GM21737 (cell line): ENCODE data around the gene RAB28.
"Not testable (repeated sequence)": the region's sequence is repeated elsewhere in the genome, so short reads cannot be mapped to it uniquely, and the experiment has no call there.

Source experiments
- ATAC-seq: cut with Tn5 transposase; IDR thresholded peaks from one replicate; pipeline ENCODE4 v1.9.1; 2021; ENCODE audit warnings: mild to moderate bottlenecking, moderate library complexity; ENCODE audit not compliant: unreplicated experiment

Gene RAB28

DNA sequence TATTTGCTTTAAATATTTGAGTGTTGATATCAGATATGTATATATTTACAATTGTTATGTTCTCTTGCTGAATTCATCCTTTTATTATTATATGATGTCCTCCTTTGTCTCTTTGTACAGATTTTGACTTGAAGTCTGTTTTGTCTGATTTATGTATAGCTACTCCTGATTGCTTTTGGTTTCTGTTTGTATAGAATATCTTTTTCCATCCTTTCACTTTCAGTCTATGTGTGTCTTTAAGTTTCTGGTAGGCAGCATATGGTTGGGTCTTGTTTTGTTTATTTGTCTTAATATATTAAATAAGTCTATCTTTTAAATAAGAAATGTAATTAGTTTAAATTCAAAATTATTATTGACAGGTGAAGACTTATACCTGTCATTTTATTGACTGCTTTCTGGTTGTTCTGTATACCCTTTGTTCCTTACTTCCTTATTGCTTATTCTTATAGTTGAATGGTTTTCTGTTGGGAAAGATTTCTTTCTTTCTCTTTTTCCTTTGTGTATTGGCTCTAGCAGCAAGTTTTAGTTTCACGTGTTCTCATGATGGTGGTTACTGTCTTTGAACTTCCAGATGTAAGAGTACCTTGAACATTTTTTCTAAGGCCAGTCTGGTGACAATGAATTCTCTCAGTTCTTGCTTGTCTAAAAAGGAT, 31.1 kb downstream of the RAB28 start:
- ATAC-seq, result no peak

DNA sequence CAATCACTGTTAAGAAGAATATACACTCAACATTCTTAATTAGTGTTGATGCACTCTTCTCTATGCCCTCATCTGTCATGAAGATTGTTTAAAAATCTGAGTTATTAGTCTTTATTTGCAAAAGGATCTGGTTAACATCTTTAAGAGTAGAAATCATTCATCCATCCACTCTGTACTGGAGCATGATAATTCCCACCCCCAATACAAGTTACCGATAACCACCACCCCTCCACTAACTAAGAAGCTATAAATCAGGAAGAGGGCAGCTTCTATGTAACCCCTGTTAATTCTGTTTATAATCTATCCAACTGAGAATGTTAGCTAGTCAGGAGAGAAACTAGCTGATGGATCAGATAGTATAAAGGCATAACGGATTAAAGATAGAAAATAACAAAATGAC, 34.5 kb downstream of the RAB28 start:
- no peak for ATAC-seq

DNA sequence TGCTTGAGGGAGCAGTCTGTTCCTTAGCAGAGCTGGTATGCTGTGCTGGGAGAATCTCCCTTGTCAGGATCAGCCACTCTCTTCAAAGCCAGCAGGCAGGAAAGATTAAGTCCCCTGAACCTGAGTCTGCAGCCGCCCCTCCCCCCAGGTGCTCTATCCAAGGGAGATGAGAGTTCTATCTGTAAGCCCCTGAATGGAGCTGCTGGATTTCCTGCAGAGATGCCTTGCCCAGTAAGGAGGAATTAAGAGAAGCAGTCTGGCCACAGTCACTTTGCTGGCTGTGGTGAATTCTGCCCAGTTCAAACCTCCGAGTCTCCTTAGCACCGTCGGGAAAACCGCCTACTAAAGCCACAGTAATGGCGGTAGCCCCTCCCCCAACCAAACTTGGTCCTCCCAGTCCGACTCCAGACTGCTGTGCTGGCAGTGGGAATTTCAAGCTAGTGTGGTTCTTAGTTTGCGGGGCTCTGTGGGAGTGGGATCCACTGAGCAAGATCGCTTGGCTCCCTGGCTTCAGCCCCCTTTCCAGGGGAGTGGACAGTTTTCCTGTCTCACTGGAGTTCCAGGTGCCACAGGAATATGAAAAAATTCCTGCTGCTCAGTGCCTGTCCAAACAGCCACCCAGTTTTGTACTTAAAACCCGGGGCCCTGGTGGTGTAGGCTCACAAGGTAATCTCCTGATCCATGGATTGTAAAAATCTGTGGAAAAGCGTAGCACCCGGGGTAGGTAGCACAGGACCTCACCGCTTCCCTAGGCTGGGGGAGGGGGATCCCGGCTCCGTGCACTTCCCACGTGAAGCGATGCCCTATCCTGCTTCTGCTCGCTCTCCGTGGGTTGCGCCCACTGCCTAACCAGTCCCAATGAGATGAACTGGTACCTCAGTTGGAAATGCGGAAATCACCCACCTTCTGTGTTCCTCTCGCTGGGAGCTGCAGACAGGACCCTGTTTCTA, 38.0 kb downstream of the RAB28 start:
- no peak for ATAC-seq

DNA sequence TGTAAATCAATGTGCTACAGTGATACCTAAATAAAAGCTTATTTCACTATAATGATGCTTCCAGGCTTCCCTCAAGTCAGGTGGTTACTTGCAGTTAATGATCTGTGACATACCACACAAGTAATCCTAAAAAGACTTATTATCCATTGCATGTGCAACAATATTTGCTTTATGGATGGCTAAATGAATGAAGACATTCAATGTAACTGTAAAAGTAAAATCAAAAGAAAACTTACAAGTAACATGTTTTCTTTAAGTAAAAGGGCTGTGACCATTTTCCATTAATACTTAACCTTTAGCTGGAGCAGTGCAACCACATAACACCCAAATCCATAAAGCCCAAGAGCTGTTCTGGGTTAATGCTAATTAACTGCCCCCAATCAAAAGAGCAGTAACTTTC, 42.6 kb downstream of the RAB28 start:
- no peak for ATAC-seq

DNA sequence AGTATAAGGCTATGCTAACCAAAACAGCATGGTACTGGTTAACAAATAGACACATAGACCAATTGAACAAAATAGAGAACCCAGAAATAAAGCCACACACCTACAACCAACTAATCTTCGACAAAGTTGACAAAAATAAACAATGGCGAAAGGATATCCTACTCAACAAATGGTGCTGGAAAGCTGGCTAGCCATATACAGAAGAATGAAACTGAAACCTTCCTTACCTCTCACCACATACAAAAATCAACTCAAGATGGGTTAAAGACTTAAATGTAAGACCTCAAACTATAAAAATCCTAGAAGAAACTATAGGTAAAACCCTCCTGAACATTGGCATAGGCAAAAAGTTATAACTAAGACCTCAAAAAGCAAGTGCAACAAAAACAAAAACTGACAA, 47.2 kb downstream of the RAB28 start:
- ATAC-seq, result no peak

DNA sequence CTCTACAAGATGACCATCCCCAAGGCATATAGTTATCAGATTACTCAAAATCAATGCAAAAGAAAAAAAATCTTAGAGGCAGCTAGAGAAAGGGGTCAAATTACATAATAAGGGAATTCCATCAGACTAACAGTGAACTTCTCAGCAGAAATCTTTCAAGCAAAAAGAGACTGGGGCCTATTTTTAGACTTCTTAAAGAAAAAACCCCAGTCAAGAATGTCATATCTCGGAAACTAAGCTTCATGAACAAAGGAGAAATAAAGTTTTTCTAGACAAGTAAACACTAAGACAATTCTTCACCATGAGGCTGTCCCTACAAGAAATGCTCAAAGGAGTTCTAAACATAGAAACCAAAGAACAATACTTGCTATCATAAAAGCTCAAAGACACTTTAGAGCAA, 51.7 kb downstream of the RAB28 start:
- ATAC-seq, result no peak

DNA sequence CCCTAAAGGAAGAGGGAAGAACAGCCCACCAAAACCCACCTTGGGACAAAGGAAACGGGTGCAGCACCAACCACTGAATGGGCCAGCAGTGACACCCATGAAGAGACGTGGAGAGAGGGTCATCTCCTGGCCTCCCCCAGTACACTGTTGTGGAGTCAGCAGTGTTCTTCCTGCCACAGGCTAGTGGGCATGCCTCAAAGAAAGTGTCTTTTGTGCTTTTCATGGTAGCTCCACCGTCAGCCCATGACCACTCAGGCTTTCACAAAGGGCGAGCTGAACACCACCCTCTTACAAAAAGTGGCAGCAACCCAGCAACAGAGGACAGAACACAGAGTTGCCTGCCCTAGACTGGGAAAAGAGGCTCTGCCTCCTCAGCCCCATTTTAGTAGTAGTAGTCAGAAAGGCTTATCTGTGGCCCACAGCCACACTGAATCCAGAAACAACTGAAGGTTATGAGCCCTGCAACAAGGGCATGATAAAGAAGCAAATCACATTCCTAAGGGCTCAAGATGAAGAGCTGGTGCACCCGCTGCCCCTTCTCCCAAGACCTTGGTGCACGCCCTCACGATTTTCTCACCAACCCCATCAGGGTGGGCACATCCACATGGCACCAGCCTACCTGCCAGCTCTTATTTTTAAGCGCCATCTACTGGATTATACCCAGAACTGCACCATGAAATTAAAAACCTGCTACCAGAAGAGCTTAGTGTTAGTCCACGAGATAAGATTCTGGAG, 53.1 kb downstream of the RAB28 start:
- no peak for ATAC-seq

DNA sequence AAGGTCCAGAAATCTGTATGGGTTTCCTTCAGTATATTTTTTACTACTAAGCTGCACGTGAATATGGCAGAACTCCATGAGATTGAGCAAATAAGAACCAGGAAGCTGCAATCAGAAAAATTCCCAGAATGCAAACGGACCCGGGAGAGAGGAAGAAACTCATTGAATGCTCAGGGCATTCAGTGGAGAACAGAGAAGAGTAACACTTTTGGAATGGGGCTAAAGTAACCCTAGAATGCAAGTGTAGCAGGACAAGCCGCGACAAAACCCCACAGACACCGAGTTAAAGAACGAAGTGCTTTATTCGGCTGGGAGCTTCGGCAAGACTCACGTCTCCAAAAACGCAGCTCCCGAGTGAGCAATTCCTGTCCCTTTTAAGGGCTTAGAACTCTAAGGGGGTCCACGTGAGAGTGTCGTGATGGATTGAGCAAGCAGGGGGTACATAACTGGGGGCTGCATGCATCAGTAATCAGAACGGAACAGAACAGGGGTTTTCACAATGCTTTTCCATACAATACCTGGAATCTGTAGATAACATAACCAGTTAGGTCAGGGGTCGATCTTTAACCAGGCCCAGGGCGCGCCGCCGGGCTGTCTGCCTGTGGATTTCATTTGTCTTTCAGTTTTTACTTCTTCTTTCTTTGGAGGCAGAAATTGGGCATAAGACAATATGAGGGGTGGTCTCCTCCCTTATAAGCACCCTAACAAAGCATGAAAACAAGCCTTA, 56.4 kb downstream of the RAB28 start:
- no peak for ATAC-seq

DNA sequence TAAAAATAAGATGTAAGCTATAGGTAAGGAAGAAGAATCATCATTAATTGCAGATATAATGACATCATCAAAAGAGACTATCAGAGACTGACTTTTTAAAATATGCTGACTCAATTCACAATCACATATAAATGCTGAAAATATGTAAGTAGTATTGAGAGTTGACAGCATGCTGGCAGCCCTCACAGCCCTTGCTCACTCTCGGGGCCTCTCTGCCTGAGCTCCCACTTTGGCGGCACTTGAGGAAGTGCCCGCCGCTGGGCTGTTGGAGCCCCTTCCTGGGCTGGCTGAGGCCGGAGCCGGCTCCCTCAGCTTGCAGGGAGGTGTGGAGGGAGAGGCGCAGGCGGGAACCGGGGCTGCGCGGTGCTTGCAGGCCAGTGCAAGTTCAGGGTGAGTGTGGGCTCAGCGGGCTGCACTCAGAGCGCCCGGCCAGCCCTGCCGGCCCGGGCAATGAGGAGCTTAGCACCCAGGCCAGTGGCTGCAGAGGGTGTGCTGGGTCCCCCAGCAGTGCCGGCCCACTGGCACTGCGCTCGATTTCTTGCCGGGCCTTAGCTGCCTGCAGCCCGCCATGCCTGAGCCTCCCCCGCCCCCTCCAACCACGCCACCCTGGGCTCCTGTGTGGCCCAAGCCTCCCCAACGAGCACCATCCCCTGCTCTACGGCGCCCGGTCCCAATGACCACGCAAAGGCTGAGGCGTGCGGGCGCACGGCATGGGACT, 68.9 kb downstream of the RAB28 start:
- no peak for ATAC-seq

DNA sequence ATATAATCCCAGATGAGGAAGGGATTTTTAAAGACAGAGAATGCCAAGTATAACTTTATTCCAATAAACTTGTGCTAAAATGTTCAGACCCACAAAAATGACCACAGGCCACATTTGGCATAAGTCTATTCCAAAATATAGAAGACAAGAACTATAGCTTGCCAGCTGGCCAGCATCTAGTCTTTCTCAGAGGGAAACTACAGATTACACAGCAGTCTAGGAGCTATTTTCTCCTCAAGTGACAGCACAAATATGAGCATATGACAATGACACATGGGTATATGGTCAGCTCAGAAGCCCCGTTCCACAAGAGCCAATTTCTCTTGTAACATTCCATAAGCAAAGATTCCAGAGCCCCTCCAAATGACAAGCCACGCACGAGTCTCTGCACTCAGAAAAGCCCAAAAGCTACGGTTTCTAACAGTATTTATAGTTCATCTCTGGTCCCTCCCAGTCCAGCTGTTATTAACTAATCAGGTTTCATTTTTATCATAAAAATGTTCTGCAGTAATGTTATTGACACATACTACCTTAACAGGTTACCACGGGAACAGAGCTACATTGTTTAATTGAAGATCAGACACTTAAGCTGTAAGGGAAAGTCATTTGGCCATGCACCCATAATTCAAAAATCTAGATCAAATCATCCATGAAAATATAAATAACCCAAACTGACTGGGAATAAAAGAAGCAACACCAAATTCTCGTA, 70.3 kb downstream of the RAB28 start:
- ATAC-seq, result no peak

DNA sequence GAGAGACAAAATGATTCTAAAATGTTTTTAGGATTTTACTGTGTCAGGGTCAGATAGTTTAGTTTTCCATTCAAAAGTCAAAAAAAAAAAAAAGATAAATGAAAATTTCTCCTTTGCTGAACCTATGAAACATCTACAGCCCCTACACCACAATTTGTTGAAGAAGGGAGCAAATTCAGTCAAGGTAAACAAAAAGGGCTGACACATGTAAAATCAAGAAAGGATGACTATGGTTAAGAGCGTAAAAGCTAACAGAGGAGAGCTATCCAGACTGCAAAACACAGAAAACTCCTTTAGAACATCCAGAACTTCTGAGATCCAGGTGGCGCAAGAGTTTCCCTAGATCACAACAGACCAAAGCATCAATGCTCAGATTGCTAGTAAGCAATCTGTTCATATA, 72.2 kb downstream of the RAB28 start:
- ATAC-seq, result no peak

DNA sequence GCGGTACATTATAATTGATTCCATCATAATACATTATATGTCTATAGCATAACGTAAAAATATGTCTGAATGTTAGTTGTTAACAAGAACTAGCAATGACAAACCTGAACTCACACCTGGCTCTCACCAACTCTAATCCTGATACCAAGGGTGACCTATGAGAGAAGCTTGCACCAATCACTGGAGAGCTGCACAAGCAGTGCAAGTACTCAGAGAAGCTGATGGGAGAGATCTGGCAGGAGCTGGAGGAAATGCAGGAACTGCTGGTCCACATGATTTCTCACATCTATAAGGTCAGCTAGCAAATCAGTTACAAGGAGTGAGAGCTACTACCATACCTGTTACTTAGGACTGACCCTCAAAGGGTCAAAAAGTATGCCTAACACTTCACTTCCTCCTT, 74.8 kb downstream of the RAB28 start:
- ATAC-seq, result no peak

DNA sequence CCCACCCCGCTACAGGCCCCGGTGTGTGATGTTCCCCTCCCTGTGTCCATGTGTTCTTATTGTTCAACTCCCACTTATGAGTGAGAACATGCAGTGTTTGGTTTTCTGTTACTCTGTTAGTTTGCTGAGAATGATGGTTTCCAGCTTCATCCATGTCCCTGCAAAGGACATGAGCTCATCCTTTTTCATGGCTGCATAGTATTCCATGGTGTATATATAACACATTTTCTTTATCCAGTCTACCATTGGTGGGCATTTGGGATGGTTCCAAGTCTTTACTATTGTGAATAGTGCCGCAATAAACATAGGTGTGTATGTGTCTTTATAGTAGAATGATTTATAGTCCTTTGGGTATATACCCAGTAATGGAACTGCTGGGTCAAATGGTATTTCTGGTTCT, 78.0 kb downstream of the RAB28 start:
- not testable (repeated sequence) for ATAC-seq

DNA sequence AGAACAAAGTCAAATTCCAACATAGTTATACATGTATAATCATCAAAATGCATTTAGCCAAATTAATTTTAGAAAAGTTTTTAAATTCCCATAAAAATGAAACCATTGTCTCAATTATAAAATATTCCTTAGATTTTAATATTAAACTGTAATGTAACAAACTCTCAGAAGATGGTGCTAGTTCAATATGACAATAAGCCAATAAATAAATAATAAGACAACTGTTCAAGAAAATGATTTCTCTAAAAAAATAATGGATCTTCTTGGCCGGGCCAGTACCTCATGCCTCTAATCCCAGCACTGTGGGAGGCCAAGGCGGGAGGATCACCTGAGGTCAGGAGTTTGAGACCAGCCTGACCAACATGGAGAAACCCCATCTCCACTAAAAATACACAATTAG, 80.3 kb downstream of the RAB28 start:
- no peak for ATAC-seq

DNA sequence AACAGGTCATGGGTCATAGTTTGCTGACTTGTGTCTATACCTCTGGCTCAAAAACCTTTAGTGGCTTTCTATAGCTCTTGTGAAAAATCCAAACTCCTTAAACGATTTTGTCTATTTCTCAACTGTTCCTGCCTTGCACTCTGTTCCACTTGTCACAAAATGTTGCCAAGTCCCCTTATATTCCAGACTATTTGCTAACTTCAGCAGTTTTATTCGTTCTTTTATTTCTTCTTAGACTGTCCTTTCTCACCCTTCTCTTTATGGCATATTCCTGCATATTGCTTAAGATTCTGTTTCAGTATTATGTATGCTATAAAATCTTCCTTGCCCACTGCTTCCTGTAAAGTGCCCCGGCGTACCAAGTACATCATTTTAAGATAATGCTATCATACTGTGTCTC, 80.8 kb downstream of the RAB28 start:
- ATAC-seq, result no peak

DNA sequence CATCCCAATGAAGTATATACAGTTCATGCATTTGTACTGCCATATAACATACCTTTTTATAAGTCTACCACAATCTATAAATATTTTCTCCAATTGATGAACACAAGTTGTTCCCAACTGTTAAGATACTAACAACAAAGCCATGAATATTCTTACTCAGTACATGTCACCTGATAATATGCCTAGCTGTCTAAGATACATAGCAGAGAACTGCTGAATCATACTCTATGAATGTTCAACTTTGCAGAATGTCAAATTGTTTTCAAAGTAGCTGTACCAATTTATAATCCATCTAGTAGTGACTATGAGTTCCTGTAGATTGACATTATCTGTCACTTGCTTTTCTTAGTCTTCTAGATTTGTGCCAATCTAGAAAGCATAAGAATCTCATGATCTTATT, 84.9 kb downstream of the RAB28 start:
- no peak for ATAC-seq

DNA sequence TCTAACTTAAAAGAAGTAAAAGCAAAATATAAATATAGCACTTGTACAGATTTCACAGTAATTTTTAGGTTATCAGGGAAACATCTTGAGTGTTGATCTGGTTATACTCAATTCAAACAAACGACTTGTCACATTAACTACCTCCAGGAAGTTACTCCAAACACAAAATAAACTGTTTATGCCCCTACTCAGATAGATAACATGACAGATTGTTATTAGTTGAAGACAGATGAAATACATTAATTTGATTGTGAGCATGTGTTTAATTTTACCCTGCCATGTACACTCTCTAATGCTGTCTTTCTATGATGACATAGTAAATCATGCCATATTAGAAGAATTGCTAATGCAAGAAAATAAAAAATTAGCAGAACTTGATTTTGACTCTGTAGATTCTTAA, 88.0 kb downstream of the RAB28 start:
- no peak for ATAC-seq

DNA sequence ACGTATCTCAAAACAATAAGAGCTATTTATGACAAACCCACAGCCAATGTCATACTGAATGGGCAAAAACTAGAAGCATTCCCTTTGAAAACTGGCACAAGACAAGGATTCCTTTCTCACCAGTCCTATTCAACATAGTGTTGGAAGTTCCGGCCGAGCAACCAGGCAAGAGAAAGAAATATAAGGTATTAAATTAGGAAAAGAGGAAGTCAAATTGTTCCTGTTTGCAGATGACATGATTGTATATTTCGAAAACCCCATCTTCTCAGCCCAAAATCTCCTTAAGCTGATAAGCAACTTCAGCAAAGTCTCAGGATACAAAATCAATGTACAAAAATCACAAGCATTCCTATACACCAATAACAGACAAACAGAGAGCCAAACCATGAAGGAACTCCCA, 94.2 kb downstream of the RAB28 start:
- ATAC-seq, result not testable (repeated sequence)

DNA sequence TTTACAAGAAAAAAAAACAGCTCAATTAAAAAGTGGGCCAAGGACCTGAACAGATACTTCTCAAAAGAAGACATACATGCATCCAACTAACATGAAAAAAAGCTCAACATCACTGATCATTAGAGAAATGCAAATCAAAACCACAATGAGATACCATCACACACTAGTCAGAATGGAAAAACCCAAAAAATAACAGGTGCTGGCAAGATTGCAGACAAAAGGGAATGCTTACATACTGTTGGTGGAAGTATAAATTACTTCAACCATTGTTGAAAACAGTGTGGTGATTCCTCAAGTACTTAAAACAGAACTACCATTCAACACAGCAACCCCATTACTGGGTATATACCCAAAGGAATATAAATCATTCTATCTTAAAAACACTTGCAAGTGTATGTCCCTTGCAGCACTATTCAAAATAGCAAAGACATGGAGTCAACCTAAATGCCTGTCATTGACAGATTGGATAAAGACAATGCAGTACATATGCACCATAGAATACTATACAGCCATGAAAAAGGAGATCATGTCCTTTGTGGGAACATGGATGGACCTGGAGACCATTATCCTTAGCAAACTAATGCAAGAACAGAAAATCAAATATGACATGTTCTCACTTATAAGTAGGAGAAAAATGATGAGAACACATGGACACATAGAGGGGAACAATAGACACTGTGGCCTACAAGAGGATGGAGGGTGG, 97.6 kb downstream of the RAB28 start:
- ATAC-seq, result no peak
